ENCODE results near the gene AS3MT. TPM values are rescaled to one million over a fixed set of nuclear protein-coding genes. Genes with fewer than 3 reads are reported as not detected.

AS3MT gene
- polyA plus RNA-seq, 2 of the 4 experiments (the other 2 are of a cell fraction): 10.7 to 10.8 TPM

GRCh38 chr10:102865620-102866019 lies 3.6 kb upstream of the AS3MT start:
- FAIRE-seq: no peak
- POLR2A ChIA-PET: no interaction called here
- CTCF ChIA-PET: interaction anchor here (2.3 kb wide), 1 partner anchor 30 kb away, joined by 8 read pairs; no protein-coding TSS in a partner anchor

GRCh38 chr10:102868911-102869257 lies 386 bp upstream of the AS3MT start:
- H3K4me3 ChIP-seq: peak overlapping the region; percentile 55
- 0 out of 3 replicates have a peak, but pooled peaks cover 4% of the 10 kb centered on the region for H3K4me1 ChIP-seq
- peak overlapping the region; percentile 91 for H3K4me2 ChIP-seq
- H3K27ac ChIP-seq: peak overlapping the region; percentile 77 to 88
- WGBS (ENCODE audit: missing lambda C conversion rate): 63% methylated on average over 5 of the region's 5 CpGs
- ATAC-seq (peak; percentile 7 to 35; a peak in 1 of 6 replicates), FAIRE-seq (no peak), DNase-seq (ENCODE audit: low read depth in 1 of 2, low spot score in 1 of 2) (no peak)
- ChIA-PET POLR2A (interaction anchor here (0.6 to 1.1 kb wide), 2 partner anchors 15 to 370 kb away, joined by 3 to 6 read pairs; partner anchors contain the start of gene BORCS7), CTCF (interaction anchor here (0.6 to 3.1 kb wide), 4 partner anchors 9 to 472 kb away, joined by 3 to 12 read pairs (median 5); no protein-coding TSS in a partner anchor)
- TF ChIP-seq E2F6 (IDR thresholded peaks at IDR 0.05; ENCODE audit: borderline replicate concordance, low read depth): no peak
- no peak for TF ChIP-seq USF2 (IDR thresholded peaks at IDR 0.05)
- TF ChIP-seq FOXS1 (CRISPR knock-in tag; IDR thresholded peaks at IDR 0.05): no peak
- no peaks in the 10 kb centered on the region for H3K9me3 ChIP-seq

More at GRCh38 chr10:102865620-102866019, 3.6 kb upstream of the AS3MT start:
- WGBS (ENCODE audit: missing lambda C conversion rate): 80% methylated on average over 3 of the region's 3 CpGs
- H3K4me2 ChIP-seq: no peak overlapping the region
- no peak overlapping the region for H3K27ac ChIP-seq
- 0 out of 3 replicates have a peak, but pooled peaks cover 4% of the 10 kb centered on the region for H3K4me1 ChIP-seq
- no peak for TF ChIP-seq CBX8 (IDR thresholded peaks at IDR 0.05)
- no peak for TF ChIP-seq PHF8 (IDR thresholded peaks at IDR 0.05; ENCODE audit: borderline replicate concordance, low read depth)
- TF ChIP-seq KDM1A (IDR thresholded peaks at IDR 0.05; ENCODE audit: low read depth): no peak
- no peak for TF ChIP-seq RCOR1 (IDR thresholded peaks at IDR 0.05; ENCODE audit: low read depth, low read length)
- no peak for TF ChIP-seq TFCP2L1 (CRISPR knock-in tag; IDR thresholded peaks at IDR 0.05)
- no peak for TF ChIP-seq POLR2AphosphoS2 (conservative IDR thresholded peaks at IDR 0.05; ENCODE audit: low read length)
- TF ChIP-seq SMC3 (IDR thresholded peaks at IDR 0.05): no peak
- TF ChIP-seq, protein P1, sequence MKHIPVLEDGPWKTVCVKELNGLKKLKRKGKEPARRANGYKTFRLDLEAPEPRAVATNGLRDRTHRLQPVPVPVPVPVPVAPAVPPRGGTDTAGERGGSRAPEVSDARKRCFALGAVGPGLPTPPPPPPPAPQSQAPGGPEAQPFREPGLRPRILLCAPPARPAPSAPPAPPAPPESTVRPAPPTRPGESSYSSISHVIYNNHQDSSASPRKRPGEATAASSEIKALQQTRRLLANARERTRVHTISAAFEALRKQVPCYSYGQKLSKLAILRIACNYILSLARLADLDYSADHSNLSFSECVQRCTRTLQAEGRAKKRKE (CRISPR knock-in tag; IDR thresholded peaks at IDR 0.05; ENCODE audit: low read depth): no peak
- TF ChIP-seq, protein P2, sequence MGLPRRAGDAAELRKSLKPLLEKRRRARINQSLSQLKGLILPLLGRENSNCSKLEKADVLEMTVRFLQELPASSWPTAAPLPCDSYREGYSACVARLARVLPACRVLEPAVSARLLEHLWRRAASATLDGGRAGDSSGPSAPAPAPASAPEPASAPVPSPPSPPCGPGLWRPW (IDR thresholded peaks at IDR 0.05): no peak
- no peak for TF ChIP-seq ZC3H11A (IDR thresholded peaks at IDR 0.05)
- TF ChIP-seq CHD2 (IDR thresholded peaks at IDR 0.05; ENCODE audit: low read length, partially characterized antibody): no peak
- H3K9me3 ChIP-seq: no peaks in the 10 kb centered on the region
- no peak overlapping the region for H3K4me3 ChIP-seq
- DNase-seq (ENCODE audit: low read depth in 1 of 2, low spot score in 1 of 2): no peak
- ATAC-seq: no peak

DNA sequence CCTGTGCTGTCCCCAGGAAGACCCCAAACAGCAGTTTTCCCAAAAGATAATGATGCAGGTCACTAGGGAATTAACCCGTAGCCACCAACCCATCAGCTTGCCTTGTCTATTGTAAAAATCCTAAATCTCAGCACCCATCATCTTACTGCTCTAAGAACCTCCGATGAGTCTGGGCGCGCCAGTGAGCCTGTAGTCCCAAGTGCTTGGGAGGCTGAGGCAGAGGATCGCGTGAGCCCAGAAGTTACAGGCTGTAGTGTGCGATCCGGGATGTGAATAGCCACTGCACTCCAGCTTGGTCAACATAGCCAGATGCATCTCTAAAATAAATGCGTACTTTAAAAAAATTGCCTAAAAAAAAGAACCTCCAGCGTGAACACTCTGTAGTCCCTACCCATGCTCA lies 951 bp downstream of the AS3MT start:
- Histone ChIP-seq H3K4me3 (no peak overlapping the region; the same call in 2 of the 3 replicates), H3K4me1 (0 out of 3 replicates have a peak, but pooled peaks cover 4% of the 10 kb centered on the region), H3K4me2 (peak overlapping the region; percentile 91), H3K9me3 (no peaks in the 10 kb centered on the region), H3K27ac (0 out of 6 replicates have a peak overlapping the region, but pooled peaks of 1 of the 2 experiments have one; percentile 77)
- ATAC-seq: peak in 1 of 2 experiments; percentile 6; a peak in 1 of 6 replicates
- TF ChIP-seq HOXB13 (CRISPR knock-in tag; IDR thresholded peaks at IDR 0.05; ENCODE audit: low read depth) (no peak), RARB (CRISPR knock-in tag; IDR thresholded peaks at IDR 0.05) (no peak), TFCP2L1 (CRISPR knock-in tag; IDR thresholded peaks at IDR 0.05) (no peak), E2F6 (IDR thresholded peaks at IDR 0.05; ENCODE audit: borderline replicate concordance, low read depth) (no peak), CHD4 (IDR thresholded peaks at IDR 0.05; ENCODE audit: borderline replicate concordance) (no peak), FOXS1 (CRISPR knock-in tag; IDR thresholded peaks at IDR 0.05) (no peak), CEBPB (IDR thresholded peaks at IDR 0.05) (no peak)
- ChIA-PET CTCF (interaction anchor here (1.1 to 3.1 kb wide), 4 partner anchors 8 to 35 kb away, joined by 3 to 12 read pairs (median 6); no protein-coding TSS in a partner anchor), POLR2A (no interaction called here)
- no peak for DNase-seq (ENCODE audit: low read depth in 1 of 2, low spot score in 1 of 2)
- FAIRE-seq: no peak
- WGBS (ENCODE audit: missing lambda C conversion rate): 97% methylated on average over 10 of the region's 10 CpGs

All from A549 (cell line).